ENCODE measurements around the gene GNPTAB. TPM values are rescaled to one million over a fixed set of nuclear protein-coding genes. Genes with fewer than 3 reads are reported as not detected.

GNPTAB gene
- total and polyA plus RNA-seq, 2 of the 13 experiments (the other 11 are each of a cell fraction or from before 2014, with no cell fraction given): 13.6 to 19.4 TPM

- no peaks in the 10 kb centered on the region for H4K20me1 ChIP-seq (ENCODE audit: insufficient read depth, low read length)
- no TSS peak for BruUV-seq (replicated peaks)
- H3K4me1 ChIP-seq (ENCODE audit: insufficient read depth, low read length): peaks cover 5% of the 10 kb centered on the region; the same call in 1 of the 2 replicates
- no peaks in the 10 kb centered on the region for H3K9me3 ChIP-seq (ENCODE audit: low read length)
- 58% methylated on average over 2 of the region's 2 CpGs for WGBS (ENCODE audit: low lambda C conversion rate)
- no peak overlapping the region for H3K9ac ChIP-seq (ENCODE audit: insufficient read depth, low read depth, low read length)
- H2AFZ ChIP-seq (ENCODE audit: low read length): no peak overlapping the region
- CTCF ChIA-PET (ENCODE audit: low intra/inter-chr PET ratio, low total read pairs): no interaction called here
- TF ChIP-seq, protein P1, sequence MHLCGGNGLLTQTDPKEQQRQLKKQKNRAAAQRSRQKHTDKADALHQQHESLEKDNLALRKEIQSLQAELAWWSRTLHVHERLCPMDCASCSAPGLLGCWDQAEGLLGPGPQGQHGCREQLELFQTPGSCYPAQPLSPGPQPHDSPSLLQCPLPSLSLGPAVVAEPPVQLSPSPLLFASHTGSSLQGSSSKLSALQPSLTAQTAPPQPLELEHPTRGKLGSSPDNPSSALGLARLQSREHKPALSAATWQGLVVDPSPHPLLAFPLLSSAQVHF (CRISPR knock-in tag; IDR thresholded peaks at IDR 0.05): no peak
- TF ChIP-seq KLF16 (CRISPR knock-in tag; IDR thresholded peaks at IDR 0.05) (no peak), ZNF770 (CRISPR knock-in tag; IDR thresholded peaks at IDR 0.05) (no peak), HNRNPH1 (optimal IDR thresholded peaks at IDR 0.05; ENCODE audit: low read depth, low read length) (no peak), KLF13 (CRISPR knock-in tag; IDR thresholded peaks at IDR 0.05) (no peak), KDM4B (CRISPR knock-in tag; IDR thresholded peaks at IDR 0.05) (no peak), ZNF607 (CRISPR knock-in tag; IDR thresholded peaks at IDR 0.05; ENCODE audit: borderline replicate concordance) (no peak), ISL2 (CRISPR knock-in tag; IDR thresholded peaks at IDR 0.05) (no peak), HCFC1 (IDR thresholded peaks at IDR 0.05; ENCODE audit: low read depth, low read length) (no peak)
- POLR2A ChIA-PET: no interaction called here
- FAIRE-seq (no peak), ATAC-seq (no peak), DNase-seq (ENCODE audit: low spot score) (no peak)
- no peaks in the 10 kb centered on the region for H3K36me3 ChIP-seq (replicated peaks in 1 of 2; ENCODE audit: control insufficient read depth in 1 of 2, insufficient read depth in 2 of 2, low read length in 2 of 2)
- H3K4me3 ChIP-seq (replicated peaks in 1 of 3; ENCODE audit: insufficient read depth in 1 of 3, low read depth in 2 of 3, low read length in 3 of 3): no peak overlapping the region
- in situ Hi-C loops (cut with HindIII; ENCODE audit: extremely low pct_ligation_motif_present, low pct_unique_long_range_greater_than_20kb): no loop called here
- H3K79me2 ChIP-seq (ENCODE audit: insufficient read depth, low read length): no peaks in the 10 kb centered on the region
- no peaks in the 10 kb centered on the region for H3K27me3 ChIP-seq (ENCODE audit: control insufficient read depth in 1 of 2, insufficient read depth in 2 of 2, low read length in 2 of 2)
- H3K4me2 ChIP-seq (ENCODE audit: low read depth, low read length): no peak overlapping the region
- intact Hi-C loops (cut with micrococcal nuclease; ENCODE audit: unreplicated experiment): loop anchor here (5.0 kb wide), 1 partner anchor 33 kb away; no protein-coding TSS in a partner anchor
- H3K27ac ChIP-seq (ENCODE audit: extremely low read length, insufficient read depth, low read length): no peak overlapping the region
Observed at GRCh38 chr12:101794574-101794973, 36.2 kb downstream of the GNPTAB start.
